WTC11 (cell line): Measurements from ENCODE around the gene SPOCD1. TPM values are rescaled to one million over a fixed set of nuclear protein-coding genes. Genes with fewer than 3 reads are reported as not detected.

Source experiments
- ATAC-seq: fragments of 200-7000 bp; cut with Tn5 transposase; 2 replicates; pipeline ENCODE4 v1.10.0; 2021; ENCODE audit warnings: mild to moderate bottlenecking, moderate library complexity
- CTCF ChIA-PET: fragments of 300-600 bp; sonication (Branson Sonifier 250); formaldehyde crosslinking; loops from one replicate; lab custom pipeline; 2021; ENCODE audit warnings: antibody characterized with exemption; lab: Charles Lee
- POLR2A ChIA-PET: fragments of 350-600 bp; sonication (Branson Sonifier 250); formaldehyde crosslinking; loops from one replicate; lab custom pipeline; 2021; ENCODE audit warnings: antibody characterized with exemption; lab: Charles Lee
- DNase-seq: peaks from one replicate; pipeline ENCODE4 v3.0.0; 2021; ENCODE audit warnings: low spot score
- H3K27ac Mint-ChIP-seq: 2 replicates; pipeline ENCODE4 v1.8.0; 2021; ENCODE audit warnings: mixed read lengths
- H3K27me3 Mint-ChIP-seq: 2 replicates; pipeline ENCODE4 v1.8.0; 2021; ENCODE audit warnings: low read depth, mild to moderate bottlenecking, moderate library complexity, mixed read lengths
- H3K36me3 Mint-ChIP-seq: 2 replicates; pipeline ENCODE4 v1.8.0; 2021; ENCODE audit warnings: mixed read lengths
- H3K4me1 Mint-ChIP-seq: 2 replicates; pipeline ENCODE4 v1.8.0; 2022; ENCODE audit warnings: mixed read lengths
- H3K4me3 Mint-ChIP-seq: 2 replicates; pipeline ENCODE4 v1.8.0; 2021; ENCODE audit warnings: mild to moderate bottlenecking, moderate library complexity, mixed read lengths
- H3K9me3 Mint-ChIP-seq: 2 replicates; pipeline ENCODE4 v1.8.0; 2021; ENCODE audit warnings: mixed read lengths
- CBFB ChIP-seq: sonication (generic); formaldehyde crosslinking; IDR thresholded peaks from 2 replicates; pipeline ENCODE4 v1.8.1; 2022; ENCODE audit warnings: mild to moderate bottlenecking, low read depth, missing genetic modification reagents
- GTF2I ChIP-seq: fragments of 250-450 bp; sonication (Bioruptor Pico); conservative IDR thresholded peaks from 2 replicates; pipeline ENCODE4 v1.4.0; 2021; ENCODE audit warnings: mild to moderate bottlenecking
- HMGA2 ChIP-seq: fragments of 250-450 bp; sonication (Bioruptor Pico); IDR thresholded peaks from 2 replicates; pipeline ENCODE4 v1.4.0; 2021; ENCODE audit warnings: mild to moderate bottlenecking, moderate library complexity
- JUN ChIP-seq: sonication (generic); formaldehyde crosslinking; IDR thresholded peaks from 2 replicates; pipeline ENCODE4 v1.8.0; 2023; ENCODE audit warnings: mild to moderate bottlenecking, missing genetic modification reagents
- MXD4 ChIP-seq: fragments of 250-450 bp; sonication (Bioruptor Pico); IDR thresholded peaks from 2 replicates; pipeline ENCODE4 v1.8.0; 2021; ENCODE audit warnings: mild to moderate bottlenecking, moderate library complexity, borderline replicate concordance
- NFYB ChIP-seq: sonication (generic); formaldehyde crosslinking; conservative IDR thresholded peaks from 2 replicates; pipeline ENCODE4 v1.8.0; 2022; ENCODE audit warnings: low read depth, missing genetic modification reagents
- NR3C1 ChIP-seq: sonication (generic); formaldehyde crosslinking; conservative IDR thresholded peaks from 2 replicates; pipeline ENCODE4 v1.8.1; 2023; ENCODE audit warnings: low read depth, mild to moderate bottlenecking, missing genetic modification reagents
- TCF7 ChIP-seq: sonication (generic); formaldehyde crosslinking; IDR thresholded peaks from 2 replicates; pipeline ENCODE4 v1.8.0; 2022; ENCODE audit warnings: mild to moderate bottlenecking, low read depth, missing genetic modification reagents, moderate library complexity
- TEAD4 ChIP-seq: sonication (generic); formaldehyde crosslinking; IDR thresholded peaks from 2 replicates; pipeline ENCODE4 v1.8.0; 2022; ENCODE audit warnings: mild to moderate bottlenecking, missing genetic modification reagents
- TP53 ChIP-seq: sonication (generic); formaldehyde crosslinking; IDR thresholded peaks from 2 replicates; pipeline ENCODE4 v1.8.1; 2023; ENCODE audit warnings: mild to moderate bottlenecking, missing genetic modification reagents
- ZNF121 ChIP-seq: sonication (generic); formaldehyde crosslinking; IDR thresholded peaks from 2 replicates; pipeline ENCODE4 v1.8.0; 2023; ENCODE audit warnings: missing genetic modification reagents
- ZNF138 ChIP-seq: sonication (generic); formaldehyde crosslinking; conservative IDR thresholded peaks from 2 replicates; pipeline ENCODE4 v1.8.1; 2022; ENCODE audit warnings: mild to moderate bottlenecking, moderate library complexity, missing genetic modification reagents
- ZNF219 ChIP-seq: sonication (generic); formaldehyde crosslinking; IDR thresholded peaks from 2 replicates; pipeline ENCODE4 v1.8.0; 2023; ENCODE audit warnings: missing genetic modification reagents, mild to moderate bottlenecking, borderline replicate concordance
- total RNA-seq: library from RNA; stranded (reverse); gene quantifications from 3 replicates; pipeline ENCODE4 v1.2.3, GENCODE V29; 2021
- TF ChIP-seq, protein P1 (sequence below): sonication (generic); formaldehyde crosslinking; IDR thresholded peaks from 2 replicates; pipeline ENCODE4 v1.8.0; 2022; ENCODE audit warnings: missing genetic modification reagents
- TF ChIP-seq, protein P2 (sequence below): sonication (generic); formaldehyde crosslinking; IDR thresholded peaks from 2 replicates; pipeline ENCODE4 v1.8.0; 2022; ENCODE audit warnings: mild to moderate bottlenecking, missing genetic modification reagents
- TF ChIP-seq, protein P3 (sequence below): fragments of 250-450 bp; sonication (Bioruptor Pico); IDR thresholded peaks from 2 replicates; pipeline ENCODE4 v1.9.0; 2021; ENCODE audit warnings: mild to moderate bottlenecking
- TF ChIP-seq, protein P4 (sequence below): fragments of 250-450 bp; sonication (Bioruptor Pico); IDR thresholded peaks from 2 replicates; pipeline ENCODE4 v1.9.0; 2021; ENCODE audit warnings: mild to moderate bottlenecking, borderline replicate concordance
- TF ChIP-seq, protein P5 (sequence below): sonication (generic); formaldehyde crosslinking; IDR thresholded peaks from 2 replicates; pipeline ENCODE4 v1.8.1; 2022; ENCODE audit warnings: low read depth, mild to moderate bottlenecking, moderate library complexity, missing genetic modification reagents, borderline replicate concordance
- TF ChIP-seq, protein P6 (sequence below): sonication (generic); formaldehyde crosslinking; IDR thresholded peaks from 2 replicates; pipeline ENCODE4 v1.8.0; 2022; ENCODE audit warnings: mild to moderate bottlenecking, missing genetic modification reagents
- TF ChIP-seq, protein P7 (sequence below): sonication (generic); formaldehyde crosslinking; IDR thresholded peaks from 2 replicates; pipeline ENCODE4 v1.8.1; 2023; ENCODE audit warnings: mild to moderate bottlenecking, missing genetic modification reagents

Gene SPOCD1
- total RNA-seq, 1 experiment from 2014 or later: 3.0 TPM

DNA sequence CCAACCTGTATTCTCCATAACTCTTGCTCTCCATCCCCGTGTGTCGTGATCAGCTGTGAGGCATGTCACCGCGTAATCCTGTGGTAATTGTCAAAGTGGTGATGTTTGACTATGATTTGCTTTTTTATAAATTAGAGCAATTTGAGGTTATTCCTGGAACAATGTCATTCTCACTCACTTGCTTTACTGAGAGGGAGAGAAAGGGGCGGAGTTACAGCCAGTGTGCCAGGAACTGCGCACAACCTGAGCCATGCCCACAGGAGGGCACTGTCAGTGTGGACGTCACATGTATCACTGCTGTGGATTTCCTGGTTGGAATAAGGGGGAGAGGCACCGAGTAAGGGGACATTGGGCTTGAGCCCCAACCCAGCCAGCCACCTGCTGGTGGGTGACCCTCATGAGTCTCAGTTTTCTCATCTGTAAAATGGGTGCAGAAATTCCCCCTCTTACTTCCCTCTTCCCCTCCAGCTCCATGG, 58.6 kb downstream of the SPOCD1 start:
- DNase-seq: no peak
- Mint-ChIP-seq H3K4me3 (no peak overlapping the region), H3K27me3 (peaks cover 5% of the 10 kb centered on the region), H3K36me3 (no peaks in the 10 kb centered on the region), H3K9me3 (no peaks in the 10 kb centered on the region), H3K27ac (peak overlapping the region; percentile 82; the same call in 1 of the 2 replicates), H3K4me1 (peaks cover 48% of the 10 kb centered on the region)
- no peak for ATAC-seq
- ChIA-PET CTCF (interaction anchor here (1.0 to 7.8 kb wide), 4 partner anchors 12 to 59 kb away, joined by 4 to 96 read pairs (median 32); partner anchors contain the start of gene SPOCD1), POLR2A (no interaction called here)
- TF ChIP-seq HMGA2 (no peak), ZNF121 (CRISPR knock-in tag) (no peak), ZNF219 (CRISPR knock-in tag) (no peak), GTF2I (CRISPR knock-in tag) (peak; percentile 92), NR3C1 (no peak)
- TF ChIP-seq, protein P1, sequence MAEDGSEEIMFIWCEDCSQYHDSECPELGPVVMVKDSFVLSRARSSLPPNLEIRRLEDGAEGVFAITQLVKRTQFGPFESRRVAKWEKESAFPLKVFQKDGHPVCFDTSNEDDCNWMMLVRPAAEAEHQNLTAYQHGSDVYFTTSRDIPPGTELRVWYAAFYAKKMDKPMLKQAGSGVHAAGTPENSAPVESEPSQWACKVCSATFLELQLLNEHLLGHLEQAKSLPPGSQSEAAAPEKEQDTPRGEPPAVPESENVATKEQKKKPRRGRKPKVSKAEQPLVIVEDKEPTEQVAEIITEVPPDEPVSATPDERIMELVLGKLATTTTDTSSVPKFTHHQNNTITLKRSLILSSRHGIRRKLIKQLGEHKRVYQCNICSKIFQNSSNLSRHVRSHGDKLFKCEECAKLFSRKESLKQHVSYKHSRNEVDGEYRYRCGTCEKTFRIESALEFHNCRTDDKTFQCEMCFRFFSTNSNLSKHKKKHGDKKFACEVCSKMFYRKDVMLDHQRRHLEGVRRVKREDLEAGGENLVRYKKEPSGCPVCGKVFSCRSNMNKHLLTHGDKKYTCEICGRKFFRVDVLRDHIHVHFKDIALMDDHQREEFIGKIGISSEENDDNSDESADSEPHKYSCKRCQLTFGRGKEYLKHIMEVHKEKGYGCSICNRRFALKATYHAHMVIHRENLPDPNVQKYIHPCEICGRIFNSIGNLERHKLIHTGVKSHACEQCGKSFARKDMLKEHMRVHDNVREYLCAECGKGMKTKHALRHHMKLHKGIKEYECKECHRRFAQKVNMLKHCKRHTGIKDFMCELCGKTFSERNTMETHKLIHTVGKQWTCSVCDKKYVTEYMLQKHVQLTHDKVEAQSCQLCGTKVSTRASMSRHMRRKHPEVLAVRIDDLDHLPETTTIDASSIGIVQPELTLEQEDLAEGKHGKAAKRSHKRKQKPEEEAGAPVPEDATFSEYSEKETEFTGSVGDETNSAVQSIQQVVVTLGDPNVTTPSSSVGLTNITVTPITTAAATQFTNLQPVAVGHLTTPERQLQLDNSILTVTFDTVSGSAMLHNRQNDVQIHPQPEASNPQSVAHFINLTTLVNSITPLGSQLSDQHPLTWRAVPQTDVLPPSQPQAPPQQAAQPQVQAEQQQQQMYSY (CRISPR knock-in tag): no peak

DNA sequence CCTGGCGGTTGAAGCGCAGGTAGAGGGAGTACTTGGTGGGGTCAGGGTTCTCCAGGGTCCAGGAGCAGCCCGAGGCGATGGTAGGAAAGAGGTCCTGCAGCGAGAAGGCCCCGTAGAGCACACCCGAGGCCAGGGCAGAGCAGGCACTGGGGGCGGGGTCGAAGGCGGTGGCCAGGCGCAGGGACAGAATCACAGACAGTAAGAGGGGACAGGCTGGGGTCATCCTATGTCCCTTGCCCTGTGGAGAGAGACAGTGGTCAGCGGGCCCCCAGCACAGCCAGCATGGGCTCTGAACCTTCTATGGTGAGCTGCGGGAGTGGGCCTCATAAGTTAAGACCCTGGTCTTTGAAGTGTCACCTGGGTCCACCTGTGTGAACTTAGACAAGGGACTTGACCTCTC, 59.2 kb downstream of the SPOCD1 start:
- H3K36me3 Mint-ChIP-seq: no peaks in the 10 kb centered on the region
- ATAC-seq (no peak), DNase-seq (no peak)
- POLR2A ChIA-PET: no interaction called here
- H3K27me3 Mint-ChIP-seq: no peaks in the 10 kb centered on the region
- H3K4me1 Mint-ChIP-seq: peaks cover 48% of the 10 kb centered on the region
- H3K9me3 Mint-ChIP-seq: no peaks in the 10 kb centered on the region
- H3K4me3 Mint-ChIP-seq: no peak overlapping the region
- CTCF ChIA-PET: interaction anchor here (3.4 kb wide), 1 partner anchor 11 kb away, joined by 23 read pairs; no protein-coding TSS in a partner anchor
- H3K27ac Mint-ChIP-seq: no peak overlapping the region
- TF ChIP-seq JUN (CRISPR knock-in tag) (no peak), CBFB (CRISPR knock-in tag) (no peak), NFYB (no peak), TCF7 (CRISPR knock-in tag) (no peak), TEAD4 (CRISPR knock-in tag) (no peak), TP53 (no peak), GTF2I (CRISPR knock-in tag) (no peak), ZNF219 (CRISPR knock-in tag) (no peak), ZNF138 (CRISPR knock-in tag) (no peak), MXD4 (CRISPR knock-in tag) (no peak)
- TF ChIP-seq, protein P2, sequence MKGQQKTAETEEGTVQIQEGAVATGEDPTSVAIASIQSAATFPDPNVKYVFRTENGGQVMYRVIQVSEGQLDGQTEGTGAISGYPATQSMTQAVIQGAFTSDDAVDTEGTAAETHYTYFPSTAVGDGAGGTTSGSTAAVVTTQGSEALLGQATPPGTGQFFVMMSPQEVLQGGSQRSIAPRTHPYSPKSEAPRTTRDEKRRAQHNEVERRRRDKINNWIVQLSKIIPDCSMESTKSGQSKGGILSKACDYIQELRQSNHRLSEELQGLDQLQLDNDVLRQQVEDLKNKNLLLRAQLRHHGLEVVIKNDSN: no peak
- TF ChIP-seq, protein P3, sequence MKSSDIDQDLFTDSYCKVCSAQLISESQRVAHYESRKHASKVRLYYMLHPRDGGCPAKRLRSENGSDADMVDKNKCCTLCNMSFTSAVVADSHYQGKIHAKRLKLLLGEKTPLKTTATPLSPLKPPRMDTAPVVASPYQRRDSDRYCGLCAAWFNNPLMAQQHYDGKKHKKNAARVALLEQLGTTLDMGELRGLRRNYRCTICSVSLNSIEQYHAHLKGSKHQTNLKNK (CRISPR knock-in tag): no peak
- TF ChIP-seq, protein P4, sequence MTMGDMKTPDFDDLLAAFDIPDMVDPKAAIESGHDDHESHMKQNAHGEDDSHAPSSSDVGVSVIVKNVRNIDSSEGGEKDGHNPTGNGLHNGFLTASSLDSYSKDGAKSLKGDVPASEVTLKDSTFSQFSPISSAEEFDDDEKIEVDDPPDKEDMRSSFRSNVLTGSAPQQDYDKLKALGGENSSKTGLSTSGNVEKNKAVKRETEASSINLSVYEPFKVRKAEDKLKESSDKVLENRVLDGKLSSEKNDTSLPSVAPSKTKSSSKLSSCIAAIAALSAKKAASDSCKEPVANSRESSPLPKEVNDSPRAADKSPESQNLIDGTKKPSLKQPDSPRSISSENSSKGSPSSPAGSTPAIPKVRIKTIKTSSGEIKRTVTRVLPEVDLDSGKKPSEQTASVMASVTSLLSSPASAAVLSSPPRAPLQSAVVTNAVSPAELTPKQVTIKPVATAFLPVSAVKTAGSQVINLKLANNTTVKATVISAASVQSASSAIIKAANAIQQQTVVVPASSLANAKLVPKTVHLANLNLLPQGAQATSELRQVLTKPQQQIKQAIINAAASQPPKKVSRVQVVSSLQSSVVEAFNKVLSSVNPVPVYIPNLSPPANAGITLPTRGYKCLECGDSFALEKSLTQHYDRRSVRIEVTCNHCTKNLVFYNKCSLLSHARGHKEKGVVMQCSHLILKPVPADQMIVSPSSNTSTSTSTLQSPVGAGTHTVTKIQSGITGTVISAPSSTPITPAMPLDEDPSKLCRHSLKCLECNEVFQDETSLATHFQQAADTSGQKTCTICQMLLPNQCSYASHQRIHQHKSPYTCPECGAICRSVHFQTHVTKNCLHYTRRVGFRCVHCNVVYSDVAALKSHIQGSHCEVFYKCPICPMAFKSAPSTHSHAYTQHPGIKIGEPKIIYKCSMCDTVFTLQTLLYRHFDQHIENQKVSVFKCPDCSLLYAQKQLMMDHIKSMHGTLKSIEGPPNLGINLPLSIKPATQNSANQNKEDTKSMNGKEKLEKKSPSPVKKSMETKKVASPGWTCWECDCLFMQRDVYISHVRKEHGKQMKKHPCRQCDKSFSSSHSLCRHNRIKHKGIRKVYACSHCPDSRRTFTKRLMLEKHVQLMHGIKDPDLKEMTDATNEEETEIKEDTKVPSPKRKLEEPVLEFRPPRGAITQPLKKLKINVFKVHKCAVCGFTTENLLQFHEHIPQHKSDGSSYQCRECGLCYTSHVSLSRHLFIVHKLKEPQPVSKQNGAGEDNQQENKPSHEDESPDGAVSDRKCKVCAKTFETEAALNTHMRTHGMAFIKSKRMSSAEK (CRISPR knock-in tag): no peak
- TF ChIP-seq, protein P5, sequence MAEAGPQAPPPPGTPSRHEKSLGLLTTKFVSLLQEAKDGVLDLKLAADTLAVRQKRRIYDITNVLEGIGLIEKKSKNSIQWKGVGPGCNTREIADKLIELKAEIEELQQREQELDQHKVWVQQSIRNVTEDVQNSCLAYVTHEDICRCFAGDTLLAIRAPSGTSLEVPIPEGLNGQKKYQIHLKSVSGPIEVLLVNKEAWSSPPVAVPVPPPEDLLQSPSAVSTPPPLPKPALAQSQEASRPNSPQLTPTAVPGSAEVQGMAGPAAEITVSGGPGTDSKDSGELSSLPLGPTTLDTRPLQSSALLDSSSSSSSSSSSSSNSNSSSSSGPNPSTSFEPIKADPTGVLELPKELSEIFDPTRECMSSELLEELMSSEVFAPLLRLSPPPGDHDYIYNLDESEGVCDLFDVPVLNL (CRISPR knock-in tag): no peak
- TF ChIP-seq, protein P6, sequence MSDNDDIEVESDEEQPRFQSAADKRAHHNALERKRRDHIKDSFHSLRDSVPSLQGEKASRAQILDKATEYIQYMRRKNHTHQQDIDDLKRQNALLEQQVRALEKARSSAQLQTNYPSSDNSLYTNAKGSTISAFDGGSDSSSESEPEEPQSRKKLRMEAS (CRISPR knock-in tag): no peak
- TF ChIP-seq, protein P7, sequence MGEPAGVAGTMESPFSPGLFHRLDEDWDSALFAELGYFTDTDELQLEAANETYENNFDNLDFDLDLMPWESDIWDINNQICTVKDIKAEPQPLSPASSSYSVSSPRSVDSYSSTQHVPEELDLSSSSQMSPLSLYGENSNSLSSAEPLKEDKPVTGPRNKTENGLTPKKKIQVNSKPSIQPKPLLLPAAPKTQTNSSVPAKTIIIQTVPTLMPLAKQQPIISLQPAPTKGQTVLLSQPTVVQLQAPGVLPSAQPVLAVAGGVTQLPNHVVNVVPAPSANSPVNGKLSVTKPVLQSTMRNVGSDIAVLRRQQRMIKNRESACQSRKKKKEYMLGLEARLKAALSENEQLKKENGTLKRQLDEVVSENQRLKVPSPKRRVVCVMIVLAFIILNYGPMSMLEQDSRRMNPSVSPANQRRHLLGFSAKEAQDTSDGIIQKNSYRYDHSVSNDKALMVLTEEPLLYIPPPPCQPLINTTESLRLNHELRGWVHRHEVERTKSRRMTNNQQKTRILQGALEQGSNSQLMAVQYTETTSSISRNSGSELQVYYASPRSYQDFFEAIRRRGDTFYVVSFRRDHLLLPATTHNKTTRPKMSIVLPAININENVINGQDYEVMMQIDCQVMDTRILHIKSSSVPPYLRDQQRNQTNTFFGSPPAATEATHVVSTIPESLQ (CRISPR knock-in tag): no peak
